ENCODE results near the gene HDAC4.

HDAC4 gene

DNA sequence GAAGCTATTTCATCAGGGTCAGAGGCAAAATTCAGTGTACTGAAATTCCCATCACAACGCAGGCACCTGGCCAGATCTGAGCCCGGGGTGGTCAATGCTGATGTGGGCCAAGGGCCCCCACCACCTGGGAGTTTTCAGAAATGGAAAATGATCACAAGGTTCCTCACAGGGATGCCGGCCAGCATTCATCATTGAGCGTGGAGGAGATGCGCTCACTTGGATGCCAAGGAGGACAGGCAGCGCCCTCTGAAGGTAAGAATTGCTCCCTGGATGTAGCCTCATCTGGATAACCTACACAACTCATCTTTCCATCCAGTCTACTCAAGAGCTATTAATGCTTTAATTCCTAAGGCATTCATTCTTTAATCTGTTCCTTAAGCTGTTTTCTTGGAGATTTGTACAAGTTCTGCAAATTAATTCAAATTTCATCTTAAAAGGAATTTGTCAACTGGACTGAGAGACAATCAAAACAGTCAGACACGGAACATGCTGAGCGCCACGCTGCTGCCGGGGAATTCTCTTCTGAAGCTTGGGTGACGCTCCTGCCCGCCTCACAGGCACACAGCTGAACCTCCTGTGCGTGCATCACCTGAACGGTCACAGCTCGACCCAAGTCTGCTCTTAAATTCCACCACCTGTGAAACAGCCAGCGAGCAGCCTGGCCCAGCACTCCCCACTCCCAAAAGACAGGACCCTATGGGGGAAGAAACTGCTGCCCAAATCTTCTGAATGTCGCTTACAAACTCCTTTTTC, 206.7 kb downstream of the HDAC4 start:
- DNase-seq, result no peak

DNA sequence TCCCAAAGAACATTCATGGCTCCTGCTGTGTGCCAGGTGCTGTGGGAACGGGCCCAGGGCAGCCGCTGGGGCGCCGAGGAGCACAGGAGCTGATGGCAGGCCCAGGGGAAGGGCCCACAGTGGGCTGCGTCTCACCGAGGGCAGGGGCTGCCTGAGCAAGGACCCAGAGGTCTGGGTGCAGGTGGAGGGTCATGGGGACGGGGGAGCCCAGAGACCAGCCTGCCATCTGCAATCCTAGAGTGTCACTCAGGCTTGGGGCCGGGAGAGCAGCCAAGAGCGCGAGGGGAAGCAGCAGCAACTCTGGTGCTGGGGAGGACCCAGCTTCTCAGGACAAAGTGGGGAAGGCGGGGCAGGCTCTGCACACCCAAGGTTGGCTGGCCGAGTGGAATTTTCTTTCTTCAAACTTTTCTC, 207.4 kb downstream of the HDAC4 start:
- no peak for DNase-seq

DNA sequence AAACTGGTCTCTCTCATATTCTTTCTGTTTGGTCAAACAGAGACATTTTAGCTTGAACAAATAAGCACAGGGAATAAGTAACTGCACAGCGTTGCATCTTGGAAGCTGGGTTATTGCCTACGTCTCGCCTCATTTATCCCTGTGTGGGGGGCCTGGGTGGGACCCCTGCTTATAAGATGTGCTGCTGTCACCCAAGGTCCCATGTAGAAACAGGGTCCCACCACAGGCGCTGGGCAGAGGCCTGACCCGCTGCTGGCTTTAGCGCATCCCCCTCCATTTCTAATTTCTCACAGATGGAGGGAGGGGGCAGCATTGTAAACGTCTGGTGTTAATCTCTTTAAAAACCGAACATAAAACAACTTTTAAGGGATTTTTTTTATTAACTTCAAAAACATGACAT, 207.8 kb downstream of the HDAC4 start:
- DNase-seq, result no peak

DNA sequence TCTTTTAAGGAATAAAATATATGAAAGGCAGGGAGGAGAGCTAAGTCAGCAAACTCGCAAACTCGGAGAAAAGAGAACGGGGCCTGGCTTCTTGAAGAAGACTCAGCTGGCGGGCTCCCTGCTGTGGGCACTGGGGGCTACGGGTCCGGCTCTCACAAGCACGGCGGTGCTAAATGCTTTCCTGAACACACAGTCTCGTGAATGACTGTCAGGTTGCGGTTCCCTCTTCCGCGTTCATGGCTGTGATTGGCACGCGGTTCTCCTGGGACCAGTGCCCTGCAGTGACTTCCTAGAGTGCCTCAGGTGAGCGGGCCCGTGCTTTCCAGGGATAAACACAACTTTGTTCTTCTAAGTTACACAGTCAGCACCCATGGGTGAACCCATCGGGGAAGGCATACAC, 208.4 kb downstream of the HDAC4 start:
- DNase-seq, result no peak

DNA sequence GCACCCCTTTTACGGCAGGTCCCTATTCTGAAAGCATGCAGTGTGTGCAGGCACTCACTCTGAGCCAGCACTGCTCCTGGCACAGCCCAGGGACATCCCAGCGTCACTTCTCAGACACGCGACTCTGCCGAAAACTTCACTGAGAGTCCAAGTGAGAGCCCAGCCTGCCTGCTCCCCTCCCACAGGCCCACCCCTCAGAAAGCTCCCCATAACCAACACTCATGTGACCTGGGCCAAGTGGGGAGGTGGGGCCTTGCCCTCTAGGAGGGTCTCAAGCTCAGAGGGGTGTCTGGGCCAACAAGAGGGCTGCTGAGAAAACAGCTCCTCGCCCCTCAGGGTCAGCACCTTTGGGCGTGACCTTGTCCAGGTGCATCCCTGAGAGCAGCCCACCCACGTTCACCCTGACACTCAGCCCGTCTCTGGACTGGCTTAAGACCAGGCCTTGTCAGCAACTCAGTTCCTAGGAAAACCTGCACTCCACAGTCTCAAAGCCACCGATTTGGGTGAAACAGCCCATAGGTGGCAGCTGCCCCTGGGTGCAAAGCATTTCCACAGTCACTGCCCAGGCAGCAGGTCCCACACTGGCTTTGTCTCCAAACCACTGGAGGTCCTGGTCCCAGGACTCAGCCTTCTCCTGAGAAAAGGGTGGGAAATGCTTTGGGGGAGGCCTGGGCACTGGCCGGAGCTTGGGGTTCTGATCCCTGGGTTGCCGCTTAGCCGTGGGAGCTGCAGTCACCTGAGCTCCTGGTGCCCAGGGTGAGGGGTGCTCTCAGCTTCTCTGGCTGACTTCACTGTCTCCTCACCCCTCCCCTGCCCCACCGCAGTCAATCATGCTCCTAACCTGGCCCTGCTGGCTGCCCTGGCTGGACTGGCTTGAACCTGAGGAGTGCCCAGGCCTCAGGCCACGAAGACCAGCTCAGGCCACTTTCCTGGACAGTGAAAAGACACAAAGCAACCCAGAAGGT, 209.6 kb downstream of the HDAC4 start:
- DNase-seq, result no peak

DNA sequence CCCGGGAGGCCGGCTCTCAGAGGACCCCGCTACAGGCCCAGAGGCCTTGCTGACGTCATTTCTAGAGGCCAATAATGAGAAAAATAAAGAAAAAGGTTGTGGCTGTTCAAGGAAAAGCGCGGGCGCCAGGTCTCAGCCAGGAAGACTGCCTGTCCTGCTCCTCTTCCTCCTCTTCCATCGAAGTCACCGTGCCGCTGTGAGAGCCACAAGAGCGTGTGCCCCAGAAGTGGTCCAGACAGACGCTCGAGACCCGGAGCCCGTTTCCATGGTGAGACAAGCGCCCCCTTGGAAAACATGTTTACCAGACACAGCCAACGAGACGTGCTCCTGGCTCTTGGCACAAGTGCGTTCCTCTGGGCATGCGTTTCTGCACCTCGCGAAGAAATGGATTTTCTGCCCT, 210.5 kb downstream of the HDAC4 start:
- no peak for DNase-seq

DNA sequence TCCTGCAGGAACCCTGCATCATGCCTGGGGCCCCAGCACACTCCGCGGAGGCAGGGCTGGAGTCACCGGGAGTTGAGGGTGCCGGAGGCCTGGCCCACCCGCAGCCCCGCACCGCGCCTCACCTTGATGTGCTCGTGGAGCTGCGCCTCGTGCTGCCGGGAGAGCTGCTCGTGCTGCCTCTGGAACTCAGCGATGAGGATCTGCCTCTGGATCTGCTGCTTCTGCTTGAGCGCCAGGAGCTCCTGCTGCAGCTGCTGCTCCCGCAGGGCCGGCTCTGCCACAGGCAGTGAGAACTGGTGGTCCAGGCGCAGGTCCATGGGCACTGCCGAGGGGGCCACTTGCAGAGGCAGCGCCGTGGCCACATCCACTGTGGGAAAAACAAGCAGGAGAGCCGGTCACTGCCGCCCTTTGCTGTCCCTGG, 211.1 kb downstream of the HDAC4 start:
- no peak for DNase-seq

DNA sequence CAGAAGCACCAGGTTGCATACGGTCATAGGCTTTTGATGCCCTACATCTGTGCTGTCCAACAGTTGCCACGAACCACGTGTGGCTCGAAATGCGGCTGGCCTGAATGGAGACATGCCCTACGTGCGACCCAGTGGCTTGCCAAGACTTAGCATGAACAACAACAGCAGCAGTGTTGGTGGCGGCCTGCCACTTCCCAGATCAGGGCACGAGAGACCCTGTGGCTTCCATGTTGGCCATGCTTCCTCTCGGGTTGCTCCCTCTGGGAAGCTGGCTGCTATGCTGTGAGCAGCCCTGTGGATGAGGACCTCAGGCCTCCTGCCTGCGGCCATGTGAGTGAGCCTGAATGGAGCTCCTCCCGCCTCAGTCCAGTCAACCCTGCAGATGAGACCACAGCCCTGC, 212.3 kb downstream of the HDAC4 start:
- no peak for DNase-seq

DNA sequence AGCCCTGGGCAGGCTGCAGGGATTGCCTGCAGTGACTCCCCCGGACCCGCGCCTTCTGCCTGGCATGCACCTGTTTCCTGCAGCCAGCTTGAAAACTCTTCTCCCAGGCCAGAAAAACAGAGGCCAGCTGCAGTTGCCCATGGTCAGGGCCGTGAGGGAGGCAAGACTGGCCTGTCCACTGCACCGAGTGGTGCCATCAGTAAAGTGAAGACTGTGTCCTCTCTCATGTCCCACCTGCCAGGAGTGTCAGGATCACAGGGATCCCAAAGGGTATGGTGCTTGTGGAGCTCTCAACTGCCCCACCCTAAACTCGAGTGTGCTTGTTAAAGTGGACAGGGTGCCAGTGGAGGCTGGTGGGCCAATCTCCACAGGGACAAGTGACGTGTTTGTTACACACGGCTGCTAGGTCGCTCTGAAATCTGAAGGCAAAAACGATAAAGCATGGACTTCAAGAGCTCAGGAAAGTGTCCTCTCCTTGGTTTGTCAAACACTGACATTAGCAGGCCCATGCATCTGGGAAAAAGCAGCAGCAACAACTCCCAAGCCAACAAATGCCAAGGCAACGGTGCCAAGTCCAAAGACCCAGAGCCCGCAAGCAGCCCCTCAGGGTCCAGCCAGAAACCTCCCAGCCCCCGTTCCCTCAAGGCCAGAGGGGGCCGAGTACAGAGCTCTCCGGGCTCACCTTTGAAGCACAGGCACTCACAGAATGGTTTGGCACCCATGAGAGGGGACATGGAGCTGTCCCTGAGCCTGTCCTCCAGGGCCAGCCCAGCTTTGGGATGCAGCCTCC, 213.2 kb downstream of the HDAC4 start:
- DNase-seq, result no peak

DNA sequence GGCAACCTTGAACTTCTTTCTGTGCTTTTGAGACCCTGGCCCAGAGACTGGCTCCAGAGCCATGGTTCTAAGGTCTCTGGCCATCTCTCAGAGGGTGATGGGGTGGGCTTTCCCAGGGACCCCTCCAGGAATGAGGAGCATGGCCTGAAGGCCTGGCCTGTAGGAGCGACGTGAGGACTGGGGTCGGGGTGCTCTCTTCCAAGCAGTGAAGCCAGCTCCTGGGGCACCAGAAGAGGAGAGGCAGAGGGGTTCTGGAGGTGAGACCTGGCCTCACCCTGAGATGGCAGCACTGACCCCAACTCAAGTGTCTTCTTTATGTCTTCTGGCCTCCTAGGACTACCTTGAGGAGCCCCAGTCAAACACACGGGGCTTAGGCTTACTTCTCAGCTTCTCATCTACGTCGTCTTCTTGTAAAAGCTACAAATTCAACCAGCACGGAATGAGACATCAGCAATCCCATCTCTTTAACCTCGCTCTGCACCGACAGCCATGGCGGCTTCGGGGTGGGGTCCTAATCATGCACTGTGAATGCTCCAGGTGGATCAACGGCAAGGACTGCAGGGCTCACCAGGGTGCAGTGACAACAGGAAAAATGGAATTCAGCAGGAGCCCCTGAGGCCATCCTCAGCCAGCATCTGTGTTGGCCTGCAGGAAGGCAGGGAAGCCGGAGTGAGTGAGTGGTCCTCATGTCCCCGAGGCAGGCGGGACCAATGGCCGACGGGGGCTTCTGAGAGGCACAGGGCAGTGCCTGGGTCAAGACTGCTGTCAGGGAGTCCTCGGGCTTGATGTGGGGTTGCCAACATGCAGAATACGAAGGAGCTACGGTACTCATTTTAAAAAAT, 214.1 kb downstream of the HDAC4 start:
- DNase-seq, result no peak

DNA sequence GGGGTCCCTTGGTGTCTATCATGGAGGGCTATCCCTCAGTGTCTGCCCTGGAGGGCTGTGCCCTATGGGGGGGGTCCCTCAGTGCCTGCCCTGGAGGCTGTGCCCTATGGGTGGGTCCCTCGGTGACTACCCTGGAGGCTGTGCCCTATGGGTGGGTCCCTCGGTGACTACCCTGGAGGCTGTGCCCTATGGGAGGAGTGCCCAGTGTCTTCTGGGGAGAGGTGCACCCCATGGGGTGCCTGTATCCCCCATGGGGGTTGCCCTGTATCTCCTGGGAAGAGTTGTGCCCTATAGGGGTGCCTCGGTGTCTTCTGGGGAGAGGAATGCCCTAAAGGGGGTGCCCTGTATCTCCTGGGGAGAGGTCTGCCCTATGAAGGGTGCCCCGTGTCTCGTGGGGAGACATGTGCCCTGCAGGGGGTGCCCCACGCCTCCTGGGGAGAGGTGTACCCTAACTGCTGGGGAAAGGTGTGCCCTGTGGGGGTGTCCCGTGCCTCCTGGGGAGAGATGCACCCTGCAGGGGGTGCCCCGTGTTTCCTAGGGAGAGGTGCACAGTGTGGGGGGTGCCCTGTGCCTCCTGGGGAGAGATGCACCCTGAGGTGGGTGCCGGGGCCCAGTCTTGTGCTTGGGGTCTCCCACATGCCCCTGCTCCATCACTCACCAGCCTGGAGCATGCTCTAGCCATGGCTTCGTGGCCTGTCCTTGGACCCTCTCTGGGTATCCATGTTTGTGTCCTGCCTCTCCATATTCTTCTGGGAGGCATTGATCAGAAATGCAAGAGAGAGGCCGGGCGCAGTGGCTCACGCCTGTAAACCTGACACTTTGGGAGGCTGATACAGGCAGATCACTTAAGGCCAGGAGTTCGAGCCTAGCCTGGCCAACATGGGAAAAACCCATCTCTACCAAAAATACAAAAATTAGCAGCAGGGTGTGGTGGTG, 215.6 kb downstream of the HDAC4 start:
- DNase-seq, result no peak

DNA sequence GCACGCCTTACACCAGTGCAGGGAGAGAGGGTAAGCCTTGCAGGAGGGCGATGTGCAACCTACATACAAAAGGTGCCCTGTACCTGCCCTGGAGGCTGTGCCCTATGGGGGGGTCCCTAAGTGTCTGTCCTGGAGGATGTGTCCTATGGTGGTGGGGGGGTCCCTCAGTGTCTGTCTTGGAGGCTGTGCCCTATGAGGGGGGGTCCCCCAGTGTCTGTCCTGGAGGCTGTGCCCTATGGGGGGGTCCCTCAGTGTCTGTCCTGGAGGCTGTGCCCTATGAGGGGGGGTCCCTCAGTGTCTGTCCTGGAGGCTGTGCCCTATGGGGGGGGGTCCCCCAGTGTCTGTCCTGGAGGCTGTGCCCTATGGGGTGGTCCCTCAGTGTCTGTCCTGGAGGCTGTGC, 216.6 kb downstream of the HDAC4 start:
- no peak for DNase-seq

DNA sequence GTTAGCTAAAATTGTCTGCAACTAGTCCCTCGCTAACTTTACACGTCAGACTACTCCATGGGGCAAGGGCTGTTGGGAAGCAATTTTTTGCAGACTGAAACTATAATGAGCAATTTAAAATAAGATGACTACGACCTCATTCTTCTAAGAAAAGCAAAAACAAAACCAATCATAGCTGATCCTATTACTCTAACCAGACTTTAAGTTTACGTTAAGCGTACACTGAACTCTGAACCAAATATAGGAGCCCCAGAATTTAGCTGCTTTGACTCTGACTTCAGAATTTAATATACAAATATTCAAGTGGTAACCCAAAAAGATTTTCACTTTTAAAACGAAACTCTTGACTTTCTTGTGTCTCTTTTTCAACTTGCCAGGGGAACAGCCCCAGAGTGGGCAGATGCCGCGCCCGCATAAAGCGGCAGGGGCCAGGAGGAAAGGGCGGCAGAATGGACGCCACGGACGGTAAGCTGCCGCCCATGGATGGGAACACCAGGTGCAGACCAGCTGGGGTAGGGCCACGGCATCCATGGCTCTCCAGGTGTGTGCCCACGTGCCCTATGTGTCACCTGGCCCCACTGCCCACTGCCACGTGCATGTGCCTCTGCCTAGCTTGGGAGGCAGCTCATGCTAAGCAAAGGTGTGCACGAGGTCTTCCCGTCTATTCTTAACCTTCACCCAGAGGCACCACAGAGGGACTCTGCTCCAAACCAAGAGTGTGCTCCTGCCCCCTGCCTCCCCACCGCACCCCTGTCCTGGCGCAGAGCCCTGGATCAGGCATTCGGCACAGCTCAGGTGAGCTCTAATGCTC, 217.6 kb downstream of the HDAC4 start:
- DNase-seq, result no peak

DNA sequence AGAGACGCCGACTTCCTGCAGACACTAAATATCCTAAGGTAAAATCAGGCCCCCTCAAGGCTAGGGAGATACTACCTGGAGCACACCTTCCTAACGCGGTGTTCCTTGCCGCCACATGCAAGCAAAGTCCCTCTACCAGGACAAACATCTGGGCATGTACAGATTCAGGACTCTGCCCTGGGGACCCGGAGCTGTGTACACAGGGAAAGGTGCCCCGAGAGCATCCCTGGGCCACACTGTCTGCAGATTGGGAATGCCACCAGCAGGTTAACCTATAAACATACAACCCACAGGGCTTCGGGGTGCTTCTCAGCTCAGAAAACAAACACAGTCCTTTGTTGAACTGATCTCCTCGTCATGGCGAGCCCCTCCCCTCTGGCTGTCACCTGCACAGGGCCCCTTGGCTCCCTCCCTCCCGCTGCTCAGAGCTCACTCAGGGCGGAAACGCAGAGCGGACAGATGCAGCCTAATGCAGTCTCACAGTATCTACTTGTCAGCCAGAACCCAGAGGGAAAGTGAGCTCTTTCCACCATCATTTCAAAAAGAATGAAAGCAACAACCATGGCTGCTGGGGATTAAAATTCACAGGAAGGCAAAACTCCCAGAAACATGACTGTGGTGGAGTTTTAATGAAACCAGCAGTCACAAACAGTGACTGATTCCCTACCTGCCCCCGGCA, 218.8 kb downstream of the HDAC4 start:
- no peak for DNase-seq

DNA sequence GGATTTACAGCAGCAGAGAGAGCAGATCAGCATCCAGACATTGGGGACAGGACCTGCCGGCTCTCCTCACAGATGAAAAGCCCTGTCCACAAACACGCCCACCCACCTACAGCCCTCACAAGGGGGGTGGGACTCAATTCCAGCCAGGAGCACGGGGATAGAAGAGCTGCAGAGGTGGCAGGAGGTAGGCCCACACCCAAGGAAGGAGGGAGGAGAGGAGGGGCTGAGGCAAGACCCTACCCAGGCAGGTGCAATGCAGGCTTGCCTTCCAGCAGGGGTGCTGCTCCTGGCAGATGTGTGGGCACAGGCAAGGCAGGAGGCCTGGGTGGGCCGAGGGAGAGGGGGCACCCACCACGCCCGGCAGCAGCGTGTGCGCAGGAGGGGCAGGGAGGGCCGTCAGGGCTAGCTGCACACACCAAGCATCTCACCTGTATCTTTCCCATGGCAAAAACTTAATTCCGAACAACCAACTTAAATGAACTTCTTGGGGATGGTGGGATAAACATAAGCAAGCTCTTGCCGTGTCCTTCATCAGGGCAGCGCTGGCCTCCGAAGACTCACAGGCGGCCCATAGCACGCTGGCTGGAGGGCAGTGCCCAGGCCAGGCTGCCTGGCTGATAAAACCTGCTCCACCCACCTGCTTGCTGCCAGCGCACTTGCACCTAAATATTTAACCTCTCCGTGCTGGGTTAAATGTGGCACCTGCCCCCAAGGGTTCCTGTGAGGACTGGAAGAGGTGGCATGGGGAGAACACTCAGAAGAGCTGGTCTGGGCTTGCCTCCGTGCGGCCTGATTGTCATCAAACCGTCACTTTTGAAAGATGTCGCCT, 219.5 kb downstream of the HDAC4 start:
- no peak for DNase-seq

DNA sequence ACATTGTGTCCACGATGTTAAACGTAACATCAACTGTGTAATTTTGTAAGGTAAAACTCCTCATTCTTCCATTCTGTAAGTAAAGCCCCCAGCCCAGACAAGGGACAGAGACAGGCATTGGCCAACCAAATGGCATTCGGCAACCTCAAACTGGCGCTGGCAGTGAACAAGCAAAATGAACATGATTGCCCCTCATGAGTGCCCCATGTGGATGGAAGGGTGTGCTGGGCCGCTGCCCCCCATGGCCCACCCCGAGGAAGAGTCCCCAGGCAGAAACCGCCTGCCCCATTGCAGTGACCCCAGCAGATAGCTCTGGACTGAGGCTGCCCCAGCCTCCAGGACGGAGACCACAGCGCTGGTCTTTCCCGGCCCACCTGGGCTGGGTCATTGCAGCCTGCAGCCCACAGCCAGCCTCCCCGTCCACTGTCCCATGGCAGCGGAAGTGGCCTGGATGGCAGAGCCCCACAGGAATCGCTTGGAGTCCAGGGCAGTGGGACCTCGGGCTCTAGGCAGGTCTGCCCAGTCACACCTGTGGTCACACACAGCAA, 220.2 kb downstream of the HDAC4 start:
- no peak for DNase-seq

DNA sequence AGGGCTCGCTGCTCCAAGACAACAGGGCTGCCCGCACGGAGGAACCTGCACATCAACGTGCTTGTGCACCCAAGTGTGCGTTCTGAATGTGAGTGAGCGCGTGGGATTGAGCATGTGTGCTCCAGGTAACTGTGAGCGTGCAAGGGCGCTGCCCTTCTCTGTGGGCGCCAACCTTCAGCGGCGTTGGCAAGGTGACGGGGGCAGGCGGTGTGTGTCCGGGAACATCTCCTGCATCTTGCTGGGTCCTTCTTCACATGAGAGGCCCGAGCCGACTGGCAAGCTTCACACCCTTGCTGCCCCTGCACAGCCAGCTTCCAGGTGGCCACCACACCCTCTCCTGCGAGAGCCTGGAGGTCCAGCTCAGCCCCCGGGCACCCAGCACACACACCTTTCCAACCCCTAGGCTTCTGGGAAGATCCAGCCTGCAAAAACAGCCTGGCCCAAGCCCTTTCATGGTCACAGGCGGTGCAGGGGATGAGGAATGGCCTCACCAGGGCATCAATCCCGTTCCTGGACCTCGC, 220.9 kb downstream of the HDAC4 start:
- no peak for DNase-seq

DNA sequence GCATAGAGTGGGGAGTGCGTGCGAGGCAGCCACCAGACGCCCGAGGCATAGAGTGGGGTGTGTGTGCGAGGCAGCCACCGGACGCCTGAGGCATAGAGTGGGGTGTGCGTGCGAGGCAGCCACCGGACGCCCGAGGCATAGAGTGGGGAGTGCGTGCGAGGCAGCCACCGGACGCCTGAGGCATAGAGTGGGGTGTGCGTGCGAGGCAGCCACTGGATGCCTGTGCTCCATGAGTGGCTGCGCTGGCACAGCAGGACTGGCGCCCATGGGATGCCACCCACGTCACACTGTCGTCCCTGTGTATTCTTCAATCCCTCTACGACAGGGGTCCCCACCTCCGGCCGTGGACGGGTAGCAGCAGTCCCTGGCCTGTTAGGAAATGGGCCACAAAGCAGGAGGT, 221.9 kb downstream of the HDAC4 start:
- DNase-seq, result no peak
